DOHH2 (cell line): ENCODE data around the gene CLMN.

ENCODE experiments used
- CTCF ChIP-seq: fragments of 200-600 bp; sonication (generic); IDR thresholded peaks from one replicate; pipeline ENCODE4 v1.5.1; 2014; ENCODE audit warnings: antibody characterized with exemption, mild to moderate bottlenecking, low read depth, low read length; ENCODE audit not compliant: poor library complexity, severe bottlenecking
- EZH2phosphoT487 ChIP-seq: fragments of 200-600 bp; sonication (generic); IDR thresholded peaks from 2 replicates; pipeline ENCODE4 v1.6.1; 2017; ENCODE audit warnings: borderline replicate concordance, mild to moderate bottlenecking, antibody characterized with exemption, low read length, moderate library complexity, mixed read lengths

- TF ChIP-seq CTCF (no peak), EZH2phosphoT487 (no peak)
Observed at GRCh38 chr14:95352481-95352880, 32.8 kb upstream of the CLMN start.
